Mesenteric fat pad (tissue), 1 donor: ENCODE data around the gene FES. TPM values are rescaled to one million over a fixed set of nuclear protein-coding genes. Genes with fewer than 3 reads are reported as not detected.
"Not testable (repeated sequence)": the region's sequence is repeated elsewhere in the genome, so short reads cannot be mapped to it uniquely, and the experiment has no call there.

Experiments used
- DNase-seq: peaks from one replicate; pipeline ENCODE4 v3.0.0-alpha.2; 2020; ENCODE audit warnings: low spot score
- total RNA-seq: library from RNA; stranded (reverse); fragmentation: NEBNext Ultra II Directional; extraction: Animal tissue kit (Norgen Biotek cat#: 25700); gene quantifications from one replicate; pipeline ENCODE4 v1.2.1, GENCODE V29; 2021
- donor health status: DM: yes; HTN: yes; CAD: no.

The FES gene
- total RNA-seq, 1 donor from 2014 or later, result 68.4 TPM

- no peak for DNase-seq
Observed at GRCh38 chr15:90890839-90891238, 6.5 kb downstream of the FES start.

DNA sequence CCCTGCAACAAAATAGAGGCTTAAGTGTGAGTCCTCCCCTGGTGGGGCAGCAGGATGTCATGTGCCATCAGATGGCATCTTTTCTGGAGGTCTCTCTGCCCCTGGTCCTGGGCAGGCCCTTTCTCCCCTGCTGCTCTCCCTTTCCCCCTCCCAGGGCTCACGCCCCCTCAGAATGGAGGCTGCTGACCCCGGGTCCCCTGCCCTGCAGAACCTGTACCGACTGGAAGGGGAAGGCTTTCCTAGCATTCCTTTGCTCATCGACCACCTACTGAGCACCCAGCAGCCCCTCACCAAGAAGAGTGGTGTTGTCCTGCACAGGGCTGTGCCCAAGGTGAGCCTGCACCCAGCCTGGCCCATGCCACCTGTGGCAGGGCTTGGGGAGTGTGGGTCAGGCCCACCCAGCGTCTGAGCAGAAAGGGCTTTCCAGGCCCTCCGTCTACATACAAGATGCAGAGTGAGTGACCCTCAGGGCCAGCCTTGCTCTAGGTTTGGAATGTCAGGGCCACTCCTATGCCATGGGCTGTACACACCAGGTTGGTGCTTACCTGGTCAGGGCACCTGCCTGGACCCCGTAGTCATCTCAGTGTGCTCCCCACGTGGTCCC, 7.1 kb downstream of the FES start:
- DNase-seq, result no peak

DNA sequence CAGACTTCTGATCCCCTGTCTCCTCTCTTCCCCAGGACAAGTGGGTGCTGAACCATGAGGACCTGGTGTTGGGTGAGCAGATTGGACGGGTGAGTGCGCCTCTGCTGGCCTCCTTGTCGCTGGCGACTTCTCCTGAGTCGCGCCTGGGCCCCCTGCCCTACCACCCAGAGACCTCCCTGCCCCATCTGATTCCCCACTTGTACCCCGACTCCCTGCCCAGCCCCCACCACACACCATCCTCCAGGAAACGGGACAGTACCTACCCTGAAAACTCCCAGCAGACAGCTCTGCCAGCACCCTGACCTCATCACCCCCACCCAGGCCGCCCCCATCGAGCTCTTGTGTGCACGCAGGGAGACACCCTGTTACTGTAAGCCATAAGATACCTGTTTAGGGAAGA, 7.7 kb downstream of the FES start:
- no peak for DNase-seq

- DNase-seq, result no peak
Observed at GRCh38 chr15:90892498-90893174, 8.3 kb downstream of the FES start.

DNA sequence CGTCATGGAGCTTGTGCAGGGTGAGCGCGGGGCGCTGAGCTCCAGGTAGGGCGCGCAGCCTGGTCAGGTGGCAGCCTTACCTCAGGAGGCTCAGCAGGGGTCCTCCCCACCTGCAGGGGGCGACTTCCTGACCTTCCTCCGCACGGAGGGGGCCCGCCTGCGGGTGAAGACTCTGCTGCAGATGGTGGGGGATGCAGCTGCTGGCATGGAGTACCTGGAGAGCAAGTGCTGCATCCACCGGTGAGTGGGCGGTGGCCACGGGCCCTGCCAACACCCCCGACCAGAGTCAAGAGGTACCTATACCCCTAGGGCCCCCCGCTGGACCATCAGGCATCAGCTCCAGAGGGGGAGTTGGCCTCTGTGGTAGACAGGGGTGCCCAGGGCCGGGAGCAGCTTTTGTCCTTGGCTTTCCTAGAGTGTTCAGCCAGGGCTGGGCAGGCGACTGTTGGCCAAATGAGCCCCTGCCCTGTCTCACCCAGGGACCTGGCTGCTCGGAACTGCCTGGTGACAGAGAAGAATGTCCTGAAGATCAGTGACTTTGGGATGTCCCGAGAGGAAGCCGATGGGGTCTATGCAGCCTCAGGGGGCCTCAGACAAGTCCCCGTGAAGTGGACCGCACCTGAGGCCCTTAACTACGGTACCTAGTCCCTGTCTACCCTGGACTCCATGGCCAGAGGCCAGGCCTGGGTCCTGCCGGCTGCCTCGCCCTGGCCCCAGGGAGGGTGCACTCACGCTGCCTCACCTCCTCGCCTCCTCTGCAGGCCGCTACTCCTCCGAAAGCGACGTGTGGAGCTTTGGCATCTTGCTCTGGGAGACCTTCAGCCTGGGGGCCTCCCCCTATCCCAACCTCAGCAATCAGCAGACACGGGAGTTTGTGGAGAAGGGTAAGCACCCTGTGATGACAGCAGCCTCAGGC, 9.1 kb downstream of the FES start:
- DNase-seq, result no peak

DNA sequence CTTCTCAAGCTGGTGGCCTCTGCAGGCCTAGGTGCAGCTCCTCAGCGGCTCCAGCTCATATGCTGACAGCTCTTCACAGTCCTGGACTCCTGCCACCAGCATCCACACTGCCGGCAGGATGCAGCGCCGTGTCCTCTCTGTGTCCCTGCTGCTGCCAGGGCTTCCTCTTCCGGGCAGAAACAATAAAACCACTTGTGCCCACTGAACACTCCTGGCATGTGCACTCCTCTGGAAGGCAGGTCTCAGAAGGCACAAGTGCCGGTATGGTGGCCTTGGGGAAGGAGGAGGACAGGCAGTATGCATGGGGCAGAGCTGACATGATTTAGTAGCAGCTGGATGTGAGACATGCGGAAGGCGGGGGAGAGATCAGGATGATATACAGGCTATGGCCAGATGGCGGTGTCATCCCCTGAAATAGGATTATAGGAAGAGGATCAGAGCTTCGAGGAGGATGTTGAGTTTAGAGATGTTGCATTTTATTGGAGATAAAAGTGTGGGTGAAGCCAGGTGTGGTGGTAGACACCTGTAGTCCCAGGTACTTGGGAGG, 11.3 kb downstream of the FES start:
- no peak for DNase-seq

DNA sequence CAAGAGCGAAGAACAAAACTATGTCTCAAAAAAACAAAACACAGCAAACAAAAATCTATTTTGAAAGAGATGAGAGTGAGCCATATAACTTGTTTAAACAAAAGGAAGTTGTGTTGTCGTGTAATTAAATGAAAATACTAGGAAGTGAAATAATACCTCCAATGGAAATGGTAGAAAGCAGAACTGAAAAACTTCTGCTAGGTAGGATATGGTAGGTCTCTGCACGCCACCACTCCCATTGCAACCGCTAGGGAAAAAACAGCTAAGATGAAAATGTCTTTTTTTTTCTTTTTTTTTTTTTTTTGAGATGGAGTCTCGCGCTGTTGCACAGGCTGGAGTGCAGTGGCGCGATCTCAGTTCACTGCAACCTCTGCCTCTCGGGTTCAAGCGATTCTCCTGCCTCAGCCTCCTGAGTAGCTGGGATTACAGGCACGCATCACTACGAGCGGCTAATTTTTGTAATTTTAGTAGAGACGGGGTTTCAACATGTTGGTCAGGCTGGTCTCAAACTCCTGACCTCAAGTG, 12.9 kb downstream of the FES start:
- not testable (repeated sequence) for DNase-seq

GRCh38 chr15:90901175-90902039, 17.1 kb downstream of the FES start:
- DNase-seq, result no peak

DNA sequence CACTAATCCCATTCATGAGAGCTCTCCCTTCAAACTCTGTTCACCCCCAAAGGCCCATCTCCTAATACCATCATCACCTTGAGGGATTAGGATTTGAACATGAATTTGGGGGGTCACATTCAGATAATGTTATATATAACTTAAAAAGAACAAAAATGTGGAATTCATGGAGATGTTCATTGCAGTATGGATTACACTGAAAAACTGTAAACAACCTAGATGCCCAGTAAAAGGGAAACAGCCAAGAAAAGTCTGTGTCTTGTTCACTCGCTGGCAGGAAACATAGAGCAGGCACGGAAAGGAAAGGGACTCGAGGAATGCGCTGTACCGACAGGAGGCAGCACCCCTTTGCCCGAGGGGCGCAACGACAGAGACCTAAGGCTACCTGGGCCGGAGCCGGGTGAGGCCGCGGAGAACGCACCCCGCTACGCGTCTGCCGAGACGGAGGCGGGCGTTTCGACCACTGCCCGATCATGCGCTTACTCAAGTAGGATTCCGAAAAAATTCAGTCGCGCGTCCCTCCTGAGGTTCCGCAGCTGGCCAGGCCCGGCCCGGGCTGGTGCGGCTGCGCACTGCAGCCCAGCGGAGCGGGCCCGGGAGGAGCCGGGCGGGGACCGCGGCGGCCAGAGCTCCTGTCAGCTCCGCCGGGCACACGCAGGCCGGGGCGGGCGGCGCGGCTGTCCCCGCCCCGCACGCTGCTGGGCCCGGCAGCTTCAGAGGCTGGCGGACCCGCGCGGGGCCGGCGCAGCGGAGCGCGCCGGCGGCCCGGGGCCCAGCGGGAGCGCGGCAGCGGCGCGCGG, 17.9 kb downstream of the FES start:
- DNase-seq, result no peak

GRCh38 chr15:90902840-90903732, 18.8 kb downstream of the FES start, which contains the start of gene MAN2A2:
MAN2A2 (plus strand) TSS chr15:90903302; CDS start chr15:90904208, 906 bp downstream.
- no peak for DNase-seq

- no peak for DNase-seq
Observed at GRCh38 chr15:90903733-90904536, 19.6 kb downstream of the FES start.

- no peak for DNase-seq
Observed at GRCh38 chr15:90904746-90905145, 20.4 kb downstream of the FES start.

GRCh38 chr15:90905306-90906180, 21.2 kb downstream of the FES start:
- DNase-seq, result no peak

DNA sequence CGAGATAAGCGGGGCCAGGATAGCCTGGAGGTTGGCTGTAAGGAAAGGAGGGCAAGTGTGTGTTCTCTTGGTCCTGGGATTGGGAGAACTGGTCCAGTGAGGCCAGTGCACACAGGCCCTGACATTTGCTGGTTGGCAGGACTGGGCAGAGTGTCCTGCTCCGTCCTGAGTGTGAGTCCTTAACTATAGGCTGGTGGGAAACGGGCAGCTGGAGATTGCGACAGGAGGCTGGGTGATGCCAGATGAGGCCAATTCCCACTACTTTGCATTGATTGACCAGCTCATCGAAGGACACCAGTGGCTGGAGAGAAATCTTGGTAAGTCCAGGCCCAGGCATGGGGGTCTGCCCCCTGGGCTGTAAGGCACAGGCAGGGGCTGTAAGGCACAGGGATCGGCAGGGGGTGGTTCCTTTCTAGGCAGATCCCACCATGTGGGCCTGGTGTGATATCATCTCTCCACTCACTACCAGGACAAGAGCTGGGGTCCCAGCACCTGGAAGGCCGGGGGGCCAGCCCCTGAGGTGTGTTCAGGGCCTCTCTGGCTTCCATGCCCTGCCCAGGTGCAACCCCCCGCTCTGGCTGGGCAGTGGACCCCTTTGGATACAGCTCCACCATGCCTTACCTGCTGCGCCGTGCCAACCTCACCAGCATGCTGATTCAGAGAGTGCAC, 22.0 kb downstream of the FES start:
- no peak for DNase-seq

- no peak for DNase-seq
Observed at GRCh38 chr15:90907051-90907660, 22.9 kb downstream of the FES start.
